ENCODE results near the gene CMTM6. TPM values are rescaled to one million over a fixed set of nuclear protein-coding genes. Genes with fewer than 3 reads are reported as not detected.

CMTM6 gene
- total RNA-seq, 1 experiment from 2014 or later = 39.7 TPM

DNA sequence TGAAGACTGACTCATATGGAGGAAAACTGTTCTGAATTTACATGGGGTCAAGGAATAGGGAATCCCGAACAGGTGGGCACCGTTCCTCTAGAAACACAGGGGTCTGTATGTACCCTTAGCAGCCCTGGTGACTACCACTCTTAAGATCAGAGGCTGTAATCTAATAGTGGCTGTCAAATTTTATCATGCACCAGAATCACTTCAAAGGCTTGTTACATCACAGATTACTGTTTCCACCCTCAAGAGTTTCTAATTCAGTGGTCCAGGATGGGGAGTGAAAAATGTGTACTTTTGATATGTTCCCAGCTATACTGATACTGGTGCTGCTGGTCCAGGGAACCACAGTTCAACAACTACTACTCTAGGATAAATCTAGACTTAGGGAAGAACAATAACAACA is 40.2 kb upstream of the CMTM6 start:
- no peaks in the 10 kb centered on the region for H3K36me3 ChIP-seq (ENCODE audit: control insufficient read depth, insufficient read depth, low read length)
- Mint-ChIP-seq H3K27me3 (ENCODE audit: insufficient read depth, unreplicated experiment) (no peaks in the 10 kb centered on the region), H3K27ac (ENCODE audit: unreplicated experiment) (no peak overlapping the region), H3K9me3 (ENCODE audit: unreplicated experiment) (no peaks in the 10 kb centered on the region), H3K36me3 (ENCODE audit: insufficient read depth, unreplicated experiment) (peaks cover 11% of the 10 kb centered on the region), H3K4me3 (ENCODE audit: unreplicated experiment) (no peak overlapping the region), H3K4me1 (ENCODE audit: low read depth, unreplicated experiment) (no peaks in the 10 kb centered on the region)
- BruUV-seq (replicated peaks) = no TSS peak
- no peak overlapping the region for H3K4me3 ChIP-seq (ENCODE audit: low read depth, low read length)
- H3K27me3 ChIP-seq (replicated peaks; ENCODE audit: control insufficient read depth, insufficient read depth, low read length) = no peaks in the 10 kb centered on the region
- TF ChIP-seq, protein P1, sequence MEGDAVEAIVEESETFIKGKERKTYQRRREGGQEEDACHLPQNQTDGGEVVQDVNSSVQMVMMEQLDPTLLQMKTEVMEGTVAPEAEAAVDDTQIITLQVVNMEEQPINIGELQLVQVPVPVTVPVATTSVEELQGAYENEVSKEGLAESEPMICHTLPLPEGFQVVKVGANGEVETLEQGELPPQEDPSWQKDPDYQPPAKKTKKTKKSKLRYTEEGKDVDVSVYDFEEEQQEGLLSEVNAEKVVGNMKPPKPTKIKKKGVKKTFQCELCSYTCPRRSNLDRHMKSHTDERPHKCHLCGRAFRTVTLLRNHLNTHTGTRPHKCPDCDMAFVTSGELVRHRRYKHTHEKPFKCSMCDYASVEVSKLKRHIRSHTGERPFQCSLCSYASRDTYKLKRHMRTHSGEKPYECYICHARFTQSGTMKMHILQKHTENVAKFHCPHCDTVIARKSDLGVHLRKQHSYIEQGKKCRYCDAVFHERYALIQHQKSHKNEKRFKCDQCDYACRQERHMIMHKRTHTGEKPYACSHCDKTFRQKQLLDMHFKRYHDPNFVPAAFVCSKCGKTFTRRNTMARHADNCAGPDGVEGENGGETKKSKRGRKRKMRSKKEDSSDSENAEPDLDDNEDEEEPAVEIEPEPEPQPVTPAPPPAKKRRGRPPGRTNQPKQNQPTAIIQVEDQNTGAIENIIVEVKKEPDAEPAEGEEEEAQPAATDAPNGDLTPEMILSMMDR (IDR thresholded peaks at IDR 0.05; ENCODE audit: insufficient read depth in 1 of 2, low read depth in 1 of 2, low read length in 1 of 2, severe bottlenecking in 1 of 2, unreplicated experiment in 1 of 2) = no peak
- no peaks in the 10 kb centered on the region for H3K9me3 ChIP-seq
- ChIA-PET CTCF (no interaction called here), POLR2A (no interaction called here)
- 0 out of 2 replicates have a peak, but pooled peaks cover 5% of the 10 kb centered on the region for H3K4me1 ChIP-seq
- no peak for DNase-seq
- intact Hi-C loops (cut with micrococcal nuclease; ENCODE audit: unreplicated experiment) = no loop called here

DNA sequence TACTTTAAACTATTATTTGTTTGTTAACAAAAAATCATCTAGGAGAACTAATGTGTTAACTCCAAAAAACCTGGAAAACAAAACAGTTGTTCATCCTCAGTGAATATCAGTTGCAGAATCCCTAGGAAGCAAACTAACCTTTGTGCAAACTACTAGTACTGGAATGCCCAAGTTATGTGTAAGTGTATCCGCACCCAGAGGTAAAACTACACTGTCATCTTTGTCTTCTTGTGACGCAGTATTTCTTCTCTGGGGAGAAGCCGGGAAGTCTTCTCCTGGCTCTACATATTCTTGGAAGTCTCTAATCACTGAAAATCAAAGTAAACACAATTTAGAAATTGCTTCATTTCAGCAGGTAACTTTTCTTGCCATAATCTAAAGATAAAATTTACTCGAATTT is 38.2 kb upstream of the CMTM6 start:
- H3K36me3 Mint-ChIP-seq (ENCODE audit: insufficient read depth, unreplicated experiment) = peaks cover 11% of the 10 kb centered on the region
- no peak overlapping the region for H3K27ac Mint-ChIP-seq (ENCODE audit: unreplicated experiment)
- Histone ChIP-seq H3K9me3 (no peaks in the 10 kb centered on the region), H3K27me3 (replicated peaks; ENCODE audit: control insufficient read depth, insufficient read depth, low read length) (no peaks in the 10 kb centered on the region), H3K4me3 (ENCODE audit: low read depth, low read length) (no peak overlapping the region), H3K4me1 (0 out of 2 replicates have a peak, but pooled peaks cover 5% of the 10 kb centered on the region), H3K36me3 (ENCODE audit: control insufficient read depth, insufficient read depth, low read length) (no peaks in the 10 kb centered on the region)
- no peaks in the 10 kb centered on the region for H3K4me1 Mint-ChIP-seq (ENCODE audit: low read depth, unreplicated experiment)
- H3K27me3 Mint-ChIP-seq (ENCODE audit: insufficient read depth, unreplicated experiment) = no peaks in the 10 kb centered on the region
- no peak overlapping the region for H3K4me3 Mint-ChIP-seq (ENCODE audit: unreplicated experiment)
- POLR2A ChIA-PET = no interaction called here
- intact Hi-C loops (cut with micrococcal nuclease; ENCODE audit: unreplicated experiment) = no loop called here
- TF ChIP-seq, protein P1 (IDR thresholded peaks at IDR 0.05; ENCODE audit: insufficient read depth in 1 of 2, low read depth in 1 of 2, low read length in 1 of 2, severe bottlenecking in 1 of 2, unreplicated experiment in 1 of 2) = no peak
- H3K9me3 Mint-ChIP-seq (ENCODE audit: unreplicated experiment) = no peaks in the 10 kb centered on the region
- no peak for DNase-seq
- CTCF ChIA-PET = no interaction called here
- BruUV-seq (replicated peaks) = no TSS peak

DNA sequence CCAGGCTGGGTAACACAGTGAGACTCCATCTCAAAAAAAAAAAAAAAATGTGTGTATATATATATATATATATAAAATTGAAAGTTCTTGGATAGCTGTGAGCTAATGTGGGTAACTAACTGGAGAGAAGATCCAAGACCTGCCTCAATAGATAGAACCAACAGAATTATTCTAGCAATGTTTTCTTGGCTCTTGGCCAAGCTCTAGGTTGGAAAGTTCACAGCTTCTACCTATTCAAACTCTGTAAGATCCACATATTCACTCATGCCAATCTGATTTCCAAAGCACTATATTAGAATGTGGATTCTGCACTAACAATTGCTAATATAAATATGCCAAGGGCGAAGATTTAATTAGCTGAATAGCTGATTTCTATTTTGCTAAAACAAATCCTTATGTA is 29.8 kb upstream of the CMTM6 start:
- H3K9me3 Mint-ChIP-seq (ENCODE audit: unreplicated experiment) = no peaks in the 10 kb centered on the region
- TF ChIP-seq, protein P1 (IDR thresholded peaks at IDR 0.05; ENCODE audit: insufficient read depth in 1 of 2, low read depth in 1 of 2, low read length in 1 of 2, severe bottlenecking in 1 of 2, unreplicated experiment in 1 of 2) = no peak
- no peak for DNase-seq
- ChIA-PET CTCF (no interaction called here), POLR2A (interaction anchor here (0.6 kb wide), 1 partner anchor 216 kb away, joined by 5 read pairs; no protein-coding TSS in a partner anchor)
- H3K27me3 ChIP-seq (replicated peaks; ENCODE audit: control insufficient read depth, insufficient read depth, low read length) = no peaks in the 10 kb centered on the region
- no peaks in the 10 kb centered on the region for H3K4me1 ChIP-seq
- H3K9me3 ChIP-seq = no peaks in the 10 kb centered on the region
- H3K27ac Mint-ChIP-seq (ENCODE audit: unreplicated experiment) = no peak overlapping the region
- no peaks in the 10 kb centered on the region for H3K27me3 Mint-ChIP-seq (ENCODE audit: insufficient read depth, unreplicated experiment)
- no peaks in the 10 kb centered on the region for H3K36me3 ChIP-seq (ENCODE audit: control insufficient read depth, insufficient read depth, low read length)
- intact Hi-C loops (cut with micrococcal nuclease; ENCODE audit: unreplicated experiment) = no loop called here
- BruUV-seq (replicated peaks) = no TSS peak
- peaks cover 33% of the 10 kb centered on the region for H3K36me3 Mint-ChIP-seq (ENCODE audit: insufficient read depth, unreplicated experiment)
- H3K4me1 Mint-ChIP-seq (ENCODE audit: low read depth, unreplicated experiment) = no peaks in the 10 kb centered on the region
- no peak overlapping the region for H3K4me3 Mint-ChIP-seq (ENCODE audit: unreplicated experiment)
- no peak overlapping the region for H3K4me3 ChIP-seq (ENCODE audit: low read depth, low read length)
